Gastroesophageal sphincter (tissue), 4 donors: ENCODE measurements around the gene DCLK2. TPM values are rescaled to one million over a fixed set of nuclear protein-coding genes. Genes with fewer than 3 reads are reported as not detected.

ENCODE experiments used
- ATAC-seq: fragments of 150-250 bp; one replicate; pipeline ENCODE4 v1.9.1; 2016; ENCODE audit warnings: mild to moderate bottlenecking, moderate library complexity
- H3K27ac ChIP-seq, 4 donors: fragments of 200-600 bp; sonication (generic) in 3 of 4; 1 replicate in 3 of 4; 2 replicates in 1 of 4; pipeline ENCODE4 v1.5.1; 2016 to 2019
- H3K27me3 ChIP-seq: fragments of 200-600 bp; sonication (generic); one replicate; pipeline ENCODE4 v1.5.1; 2019
- H3K36me3 ChIP-seq, 2 donors: fragments of 200-600 bp; sonication (generic); one replicate each; pipeline ENCODE4 v1.5.1; 2019; ENCODE audit warnings: control low read depth in 1 of 2
- H3K4me1 ChIP-seq, 3 donors: fragments of 200-600 bp; sonication (generic); 1 replicate in 2 of 3; 2 replicates in 1 of 3; pipeline ENCODE4 v1.5.1; 2016 to 2019; ENCODE audit warnings: control low read depth in 2 of 3
- H3K4me3 ChIP-seq, 2 donors: fragments of 200-600 bp; sonication (generic); one replicate each; pipeline ENCODE4 v1.5.1; 2019; ENCODE audit warnings: mild to moderate bottlenecking in 1 of 2, moderate library complexity in 1 of 2
- H3K9me3 ChIP-seq, 3 donors: fragments of 200-600 bp; sonication (generic); one replicate each; pipeline ENCODE4 v1.5.1; 2017 to 2019; ENCODE audit warnings: control low read depth in 2 of 3
- CTCF ChIP-seq, 4 experiments: fragments of 200-600 bp in 2 of 4; fragments of 450-650 bp in 2 of 4; sonication (generic) in 1 of 4; IDR thresholded peaks; one replicate each; pipeline ENCODE4 v1.5.1; 2017 to 2019; ENCODE audit warnings: antibody characterized with exemption in 4 of 4, mild to moderate bottlenecking in 2 of 4, moderate library complexity in 2 of 4
- EP300 ChIP-seq: sonication (generic); formaldehyde crosslinking; IDR thresholded peaks from one replicate; pipeline ENCODE4 v1.6.1; 2017; ENCODE audit warnings: antibody characterized with exemption, mild to moderate bottlenecking
- POLR2A ChIP-seq, 2 donors: fragments of 450-650 bp; IDR thresholded peaks; one replicate each; pipeline ENCODE4 v1.6.1; 2017; ENCODE audit warnings: antibody characterized with exemption in 2 of 2, mild to moderate bottlenecking in 2 of 2, moderate library complexity in 1 of 2
- POLR2AphosphoS5 ChIP-seq: sonication (generic); formaldehyde crosslinking; IDR thresholded peaks from one replicate; pipeline ENCODE4 v1.6.1; 2017; ENCODE audit warnings: antibody characterized with exemption
- WGBS, 2 donors: methylation state at CpG; one replicate each; pipeline ENCODE4 v1.1.5; 2018; ENCODE audit warnings: low coverage in 1 of 2; 5-methylcytosine and 5-hydroxymethylcytosine counted together
- total RNA-seq, 4 donors: library from RNA; depleted of rRNA; stranded (reverse); fragments of >200 nt; gene quantifications; one replicate each; pipeline ENCODE4 v1.1.0, GENCODE V29; 2016

The DCLK2 gene
- total RNA-seq, 4 donors from 2014 or later = 17.1 to 33.0 (median 19.7) TPM

DNA sequence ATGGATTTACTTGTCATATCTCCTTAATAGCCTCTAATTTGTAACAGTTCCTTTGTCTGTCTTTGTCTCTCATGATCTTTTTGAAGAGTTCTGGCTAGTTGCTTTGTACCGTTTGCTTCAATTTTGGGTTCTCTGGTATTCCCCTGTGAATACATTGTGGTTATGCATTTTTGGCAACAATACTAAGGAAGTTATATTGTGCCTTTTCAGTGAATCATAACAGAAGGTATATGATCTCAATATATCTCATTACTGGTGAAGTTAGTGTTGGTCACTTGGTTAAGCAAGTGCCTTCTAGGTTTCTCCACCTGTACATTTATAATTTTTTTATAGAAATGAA lies 48.6 kb downstream of the DCLK2 start:
- ATAC-seq = no peak
- H3K4me1 ChIP-seq = peaks cover 7 to 41% (median 8%) of the 10 kb centered on the region in 3 donors
- H3K27me3 ChIP-seq = no peaks in the 10 kb centered on the region
- WGBS, 2 donors = 33 to 41% methylated on average over 1 of the region's 1 CpG
- H3K9me3 ChIP-seq = peaks cover 0 to 6% (median 0%) of the 10 kb centered on the region in 3 donors
- no peaks in the 10 kb centered on the region for H3K36me3 ChIP-seq
- H3K27ac ChIP-seq = no peak overlapping the region
- no peak overlapping the region for H3K4me3 ChIP-seq
- TF ChIP-seq EP300 (no peak), POLR2AphosphoS5 (no peak), POLR2A (IDR thresholded peaks at IDR 0.05) (no peak), CTCF (IDR thresholded peaks at IDR 0.05) (no peak)

- H3K27me3 ChIP-seq = no peaks in the 10 kb centered on the region
- no peak overlapping the region for H3K27ac ChIP-seq
- H3K9me3 ChIP-seq = no peaks in the 10 kb centered on the region
- no peaks in the 10 kb centered on the region for H3K36me3 ChIP-seq
- TF ChIP-seq CTCF (IDR thresholded peaks at IDR 0.05) (no peak), POLR2A (IDR thresholded peaks at IDR 0.05) (no peak)
- H3K4me1 ChIP-seq = peaks cover 8 to 48% (median 13%) of the 10 kb centered on the region in 3 donors
- ATAC-seq = no peak
- H3K4me3 ChIP-seq = no peak overlapping the region
- WGBS, 2 donors = 88 to 100% methylated on average over 2 to 3 of the region's 4 CpGs
Observed at GRCh38 chr4:150127757-150128156, 49.5 kb downstream of the DCLK2 start.

DNA sequence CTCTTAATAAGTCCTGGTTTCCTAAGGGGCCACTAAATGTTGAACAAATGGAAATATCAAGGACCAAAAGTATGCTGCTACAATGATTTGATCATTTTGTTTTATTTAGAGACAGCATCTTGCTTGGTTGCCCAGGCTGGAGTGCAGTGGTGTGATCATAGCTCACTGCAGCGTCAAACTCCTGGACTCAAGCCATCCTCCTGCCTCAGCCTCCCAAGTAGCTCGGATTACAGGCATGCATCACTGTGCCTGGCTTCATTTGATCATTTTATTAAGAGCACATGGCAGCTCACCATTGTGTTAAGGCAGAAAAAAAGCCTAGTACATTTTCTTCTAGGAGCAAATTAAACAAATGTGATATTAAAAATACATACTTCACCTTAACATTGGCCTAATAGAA lies 52.7 kb downstream of the DCLK2 start:
- no peaks in the 10 kb centered on the region for H3K27me3 ChIP-seq
- TF ChIP-seq POLR2AphosphoS5 = peak; percentile 49
- no peak for TF ChIP-seq CTCF (IDR thresholded peaks at IDR 0.05)
- TF ChIP-seq POLR2A (IDR thresholded peaks at IDR 0.05) = no peak
- H3K4me3 ChIP-seq = no peak overlapping the region
- WGBS, 2 donors = 10 to 21% methylated on average over 2 of the region's 2 CpGs
- no peaks in the 10 kb centered on the region for H3K36me3 ChIP-seq
- H3K27ac ChIP-seq = peak overlapping the region; percentile 48 to 81 (median 66)
- no peaks in the 10 kb centered on the region for H3K9me3 ChIP-seq
- peaks cover 8 to 57% (median 17%) of the 10 kb centered on the region in 3 donors for H3K4me1 ChIP-seq
- peak; percentile 79 for ATAC-seq

DNA sequence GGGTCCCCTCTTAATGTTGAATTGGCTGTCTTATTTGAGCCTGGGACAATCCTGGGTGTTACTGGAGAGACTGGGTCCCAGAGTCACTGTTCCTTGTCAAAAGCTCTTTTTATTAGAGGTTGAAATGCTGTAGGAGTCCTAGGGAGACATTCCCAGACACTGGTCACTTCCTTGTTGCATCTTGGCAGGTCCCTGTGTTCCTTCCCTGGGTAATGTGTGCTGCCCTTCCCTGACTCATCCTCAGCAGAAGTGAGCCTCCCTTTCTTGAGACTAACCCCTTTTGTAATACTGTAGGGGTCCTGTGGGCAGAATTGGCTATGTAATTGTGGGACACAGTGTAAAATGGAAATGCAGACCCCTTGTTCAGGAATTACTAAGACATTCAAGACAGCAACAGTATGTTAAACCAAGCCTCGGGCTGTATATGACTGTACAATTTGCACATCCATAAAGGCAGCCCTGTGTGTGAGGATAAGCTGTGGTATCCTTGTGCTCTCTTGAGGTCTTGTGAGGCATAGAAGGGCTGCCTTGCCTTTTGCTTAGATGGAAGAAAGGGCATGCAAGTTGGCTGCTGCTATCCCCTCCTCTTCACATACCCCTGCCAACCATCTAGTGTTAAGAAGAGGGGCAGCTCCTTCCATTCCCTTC lies 53.5 kb downstream of the DCLK2 start:
- H3K36me3 ChIP-seq = no peaks in the 10 kb centered on the region
- WGBS, 2 donors = 100% methylated on average over 1 of the region's 1 CpG
- no peak overlapping the region for H3K4me3 ChIP-seq
- peak; percentile 47 for ATAC-seq
- peaks cover 4 to 51% (median 17%) of the 10 kb centered on the region in 3 donors for H3K4me1 ChIP-seq
- no peaks in the 10 kb centered on the region for H3K27me3 ChIP-seq
- H3K9me3 ChIP-seq = no peaks in the 10 kb centered on the region
- TF ChIP-seq POLR2A (IDR thresholded peaks at IDR 0.05) = no peak
- no peak for TF ChIP-seq POLR2AphosphoS5
- TF ChIP-seq EP300 = no peak
- no peak for TF ChIP-seq CTCF (IDR thresholded peaks at IDR 0.05)
- H3K27ac ChIP-seq = peak overlapping the region; percentile 26 to 81 (median 66)

DNA sequence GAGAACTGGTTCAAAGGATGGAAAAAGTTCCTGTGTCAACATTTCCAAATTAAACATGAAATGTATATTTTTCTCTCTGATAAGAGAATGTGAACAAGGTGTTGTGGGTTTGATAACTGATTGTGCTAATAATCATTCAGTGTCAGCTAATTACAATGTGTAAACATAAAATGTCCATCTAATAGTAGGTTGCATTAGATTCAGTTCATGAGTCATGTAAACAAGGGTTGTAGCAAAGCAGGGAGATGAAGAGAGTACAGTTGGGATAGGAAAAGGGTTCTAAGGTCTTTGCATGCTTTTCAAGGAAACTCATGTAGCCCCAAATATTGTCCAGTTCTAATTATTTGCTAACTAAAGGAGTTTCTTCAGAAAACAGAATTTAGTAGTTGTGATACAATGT lies 55.4 kb downstream of the DCLK2 start:
- no peaks in the 10 kb centered on the region for H3K27me3 ChIP-seq
- no peak overlapping the region for H3K27ac ChIP-seq
- ATAC-seq = no peak
- no peaks in the 10 kb centered on the region for H3K9me3 ChIP-seq
- H3K36me3 ChIP-seq = no peaks in the 10 kb centered on the region
- H3K4me1 ChIP-seq = peaks cover 4 to 46% (median 17%) of the 10 kb centered on the region in 3 donors
- TF ChIP-seq POLR2AphosphoS5 (no peak), CTCF (IDR thresholded peaks at IDR 0.05) (no peak), EP300 (no peak), POLR2A (IDR thresholded peaks at IDR 0.05) (no peak)
- no peak overlapping the region for H3K4me3 ChIP-seq
